GM12878 (cell line): ENCODE data around the gene HIP1. TPM values are rescaled to one million over a fixed set of nuclear protein-coding genes. Genes with fewer than 3 reads are reported as not detected.

Source experiments
- ATAC-seq: fragments of 200-7000 bp; cut with Tn5 transposase; 3 replicates; pipeline ENCODE4 v1.9.1; 2020; ENCODE audit warnings: mild to moderate bottlenecking, moderate library complexity
- BruUV-seq: library from RNA; stranded (reverse); fragments of 400-500 nt; replicated peaks from 2 replicates; lab custom pipeline; 2021; lab: Mats Ljungman, UMichigan
- CTCF ChIA-PET: fragments of 300-600 bp; sonication (Branson Sonifier 250); formaldehyde crosslinking; extraction: SDS; loops from one replicate; lab custom pipeline; 2021; ENCODE audit warnings: inconsistent platforms; lab: Yijun Ruan, JAX
- POLR2A ChIA-PET: fragments of 350-600 bp; formaldehyde crosslinking; extraction: SDS; loops from one replicate; lab custom pipeline; 2021; ENCODE audit warnings: inconsistent platforms; lab: Charles Lee
- RAD21 ChIA-PET: fragments of 300-600 bp; sonication (Branson Sonifier 250); formaldehyde crosslinking; loops from one replicate; lab custom pipeline; 2023; ENCODE audit warnings: antibody characterized with exemption; ENCODE audit not compliant: unreplicated experiment; lab: Charles Lee
- SMC1A ChIA-PET: fragments of 300-600 bp; sonication (Branson Sonifier 250); formaldehyde crosslinking; loops from one replicate; lab custom pipeline; 2023; ENCODE audit not compliant: unreplicated experiment, uncharacterized antibody; lab: Charles Lee
- DNase-seq: peaks from one replicate; pipeline ENCODE4 v3.0.0-alpha.2; 2011; ENCODE audit warnings: low read depth, low spot score
- FAIRE-seq: peaks from 3 replicates; lab custom pipeline; 2011; peaks lifted over from hg19 to GRCh38; lab: Jason Lieb, UNC
- H2AFZ ChIP-seq: 2 replicates; pipeline ENCODE4 v1.6.0; 2011; ENCODE audit warnings: low read depth, low read length, control low read depth; ENCODE audit not compliant: control insufficient read depth
- H3K27ac ChIP-seq: 2 replicates; pipeline ENCODE4 v1.5.1; 2011; ENCODE audit warnings: control low read depth; ENCODE audit not compliant: control insufficient read depth, insufficient read depth
- H3K27me3 ChIP-seq, 2 experiments: replicated peaks in 1 of 2; 2 replicates each; pipeline versions ENCODE4 v1.6.0 to v1.6.1; 2011; ENCODE audit warnings: low read length in 1 of 2; ENCODE audit not compliant: control insufficient read depth in 2 of 2, insufficient read depth in 2 of 2
- H3K36me3 ChIP-seq, 2 experiments: 2 replicates each; pipeline ENCODE4 v1.5.1; 2011; ENCODE audit warnings: low read length in 1 of 2; ENCODE audit not compliant: control insufficient read depth in 2 of 2, insufficient read depth in 2 of 2
- H3K4me1 ChIP-seq: 2 replicates; pipeline ENCODE4 v1.6.1; 2011; ENCODE audit warnings: mild to moderate bottlenecking, low read length, moderate library complexity, mixed read lengths; ENCODE audit not compliant: control insufficient read depth, insufficient read depth
- H3K4me2 ChIP-seq: 2 replicates; pipeline ENCODE4 v1.6.0; 2011; ENCODE audit warnings: control low read depth; ENCODE audit not compliant: control insufficient read depth, insufficient read depth
- H3K4me3 ChIP-seq: fragments of 200-600 bp; sonication (generic); 2 replicates; pipeline ENCODE4 v1.5.1; 2016
- H3K79me2 ChIP-seq: 2 replicates; pipeline ENCODE4 v1.6.0; 2011; ENCODE audit warnings: low read length; ENCODE audit not compliant: control insufficient read depth, insufficient read depth
- H3K9ac ChIP-seq: 2 replicates; pipeline ENCODE4 v1.8.0; 2011; ENCODE audit warnings: low read length, control low read depth, mixed read lengths; ENCODE audit not compliant: control insufficient read depth, insufficient read depth
- H3K9me3 ChIP-seq: replicated peaks from 3 replicates; pipeline ENCODE4 v1.5.1; 2011; ENCODE audit warnings: mild to moderate bottlenecking, low read length; ENCODE audit not compliant: control insufficient read depth, insufficient read depth
- H4K20me1 ChIP-seq: 2 replicates; pipeline ENCODE4 v1.6.0; 2011; ENCODE audit not compliant: control insufficient read depth, insufficient read depth
- ASH2L ChIP-seq: fragments of 300-600, 200-600 bp; sonication (generic); IDR thresholded peaks from 2 replicates; pipeline ENCODE4 v1.6.1; 2017; ENCODE audit warnings: low read depth, mild to moderate bottlenecking, borderline replicate concordance
- CREB1 ChIP-seq: IDR thresholded peaks from 2 replicates; pipeline ENCODE4 v1.6.1; 2012; ENCODE audit warnings: low read depth, mild to moderate bottlenecking, inconsistent platforms
- CREM ChIP-seq: IDR thresholded peaks from 2 replicates; pipeline ENCODE4 v1.6.1; 2014; ENCODE audit warnings: antibody characterized with exemption, low read depth
- DPF2 ChIP-seq: fragments of 450-650 bp; IDR thresholded peaks from 2 replicates; pipeline ENCODE4 v1.6.1; 2017; ENCODE audit warnings: mild to moderate bottlenecking
- GABPA ChIP-seq: IDR thresholded peaks from 2 replicates; pipeline ENCODE4 v1.6.1; 2014; ENCODE audit warnings: antibody characterized with exemption, low read depth, mild to moderate bottlenecking, inconsistent platforms
- MTA2 ChIP-seq: fragments of 450-650 bp; IDR thresholded peaks from 2 replicates; pipeline ENCODE4 v1.6.1; 2016; ENCODE audit warnings: low read depth, mild to moderate bottlenecking, moderate library complexity
- YY1 ChIP-seq: IDR thresholded peaks from 2 replicates; pipeline ENCODE4 v1.6.1; 2011; ENCODE audit warnings: low read depth, mild to moderate bottlenecking, low read length
- ZNF217 ChIP-seq: fragments of 450-650 bp; IDR thresholded peaks from 2 replicates; pipeline ENCODE4 v1.6.1; 2017; ENCODE audit warnings: antibody characterized with exemption, mild to moderate bottlenecking
- ZSCAN29 ChIP-seq: fragments of 450-650 bp; IDR thresholded peaks from 2 replicates; pipeline ENCODE4 v1.6.1; 2017; ENCODE audit warnings: mild to moderate bottlenecking, moderate library complexity
- ZZZ3 ChIP-seq: IDR thresholded peaks from 2 replicates; pipeline ENCODE4 v1.6.1; 2011; ENCODE audit warnings: low read depth; ENCODE audit not compliant: control insufficient read depth, insufficient read length
- WGBS: methylation state at CpG from one replicate; pipeline ENCODE4 v1.1.6; 2016; ENCODE audit warnings: low lambda C conversion rate; ENCODE audit not compliant: insufficient replicate concordance, insufficient coverage; ENCODE audit errors: missing lambda C conversion rate; 5-methylcytosine and 5-hydroxymethylcytosine counted together
- in situ Hi-C: fragments of 300-500 bp; cut with MboI; formaldehyde crosslinking; loops from 9 replicates; pipeline ENCODE4 v1.14.3; 2018; ENCODE audit warnings: mixed read lengths
- intact Hi-C: fragments of 100-400 bp; cut with micrococcal nuclease; formaldehyde crosslinking; loops from one replicate; pipeline ENCODE4 v1.14.2; 2022; ENCODE audit not compliant: unreplicated experiment
- polyA plus RNA-seq, 11 experiments: library from polyadenylated mRNA; depleted of rRNA in 4 of 11; unstranded in 6 of 11; stranded (reverse) in 5 of 11; fragments of >200 nt; fragmentation: Nextera tagmentation in 4 of 11; fragmentation: Illumina TruSeq in 1 of 11; extraction: Ambion mirVana in 4 of 11; extraction: Trizol in 1 of 11; gene quantifications; 1 replicate in 1 of 11; 2 replicates in 10 of 11; pipeline versions ENCODE4 v1.2.1 to v1.2.3, GENCODE V29; 2011 to 2016; ENCODE audit warnings: inconsistent platforms in 2 of 11, missing spikeins in 2 of 11, low read depth in 1 of 11
- total RNA-seq, 4 experiments: library from RNA; depleted of rRNA in 3 of 4; stranded (reverse); fragments of >200 nt in 3 of 4; fragmentation: Illumina TruSeq in 1 of 4; extraction: Trizol in 1 of 4; gene quantifications; 2 replicates each; pipeline versions ENCODE4 v1.2.1 to v1.2.3, GENCODE V29; 2013 to 2021
- TF ChIP-seq, protein P1 (sequence below): fragments of 450-650 bp; IDR thresholded peaks from 2 replicates; pipeline ENCODE4 v1.6.1; 2017; ENCODE audit warnings: antibody characterized with exemption, mild to moderate bottlenecking, moderate library complexity
- TF ChIP-seq, protein P2 (sequence below): IDR thresholded peaks from 2 replicates; pipeline ENCODE4 v1.6.1; 2012; ENCODE audit warnings: low read depth, low read length, improper control_type of control experiment
- TF ChIP-seq, protein P3 (sequence below): fragments of 450-650 bp; IDR thresholded peaks from 2 replicates; pipeline ENCODE4 v1.6.1; 2014; ENCODE audit warnings: mild to moderate bottlenecking
- TF ChIP-seq, protein P4 (sequence below): fragments of 450-650 bp; IDR thresholded peaks from 2 replicates; pipeline ENCODE4 v1.6.1; 2017; ENCODE audit warnings: low read depth, mild to moderate bottlenecking, moderate library complexity

The HIP1 gene
- total and polyA plus RNA-seq, 10 of the 15 experiments (the other 5 are each of a cell fraction or from before 2014, with no cell fraction given), result 1.2 to 9.7 (median 3.2) TPM

DNA sequence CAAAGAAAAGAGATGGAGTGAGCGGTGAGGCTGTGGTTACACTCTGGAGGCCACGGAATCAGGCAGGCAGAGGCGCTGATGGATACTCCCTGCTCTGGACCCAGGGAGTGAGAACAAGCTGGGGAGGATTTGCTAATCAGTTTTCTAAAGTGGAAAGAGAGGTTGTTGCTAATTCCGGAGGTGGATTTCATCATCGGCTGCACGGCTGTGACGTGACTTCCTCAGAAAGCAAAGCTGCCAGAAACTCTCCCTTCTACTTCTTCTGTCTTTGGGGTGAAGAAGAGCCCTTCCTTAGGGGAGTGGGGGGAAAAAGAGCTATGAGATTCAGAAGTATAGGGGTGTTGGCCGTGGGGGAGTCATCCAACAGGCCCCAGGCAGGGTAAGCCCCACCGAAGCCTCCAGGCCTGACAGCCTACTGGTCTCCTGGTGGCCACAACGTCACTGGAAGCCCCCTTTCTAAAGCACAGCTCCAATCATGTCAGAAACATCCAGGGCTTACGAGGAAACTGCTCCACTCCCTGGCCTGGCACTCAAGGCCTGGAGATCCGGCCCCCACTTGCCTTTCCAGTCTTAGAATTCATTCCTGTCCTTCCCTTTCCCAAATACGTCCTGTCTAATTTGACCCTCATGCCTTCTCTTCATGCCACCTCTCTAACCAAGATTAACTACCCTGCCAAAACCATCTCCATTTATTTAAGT lies 114.5 kb downstream of the HIP1 start:
- Histone ChIP-seq H3K36me3 (no peaks in the 10 kb centered on the region), H2AFZ (no peak overlapping the region; the same call in 1 of the 2 replicates), H3K27me3 (no peaks in the 10 kb centered on the region), H3K4me1 (peaks cover 8% of the 10 kb centered on the region), H3K4me3 (no peak overlapping the region), H3K79me2 (no peaks in the 10 kb centered on the region), H4K20me1 (no peaks in the 10 kb centered on the region), H3K9ac (no peak overlapping the region), H3K27ac (no peak overlapping the region), H3K9me3 (peaks cover 5% of the 10 kb centered on the region; the same call in 2 of the 3 replicates), H3K4me2 (no peak overlapping the region)
- no peak for FAIRE-seq
- in situ Hi-C loops (no loop called here), intact Hi-C loops (no loop called here)
- SMC1A ChIA-PET, result interaction anchor here (0.6 kb wide), 1 partner anchor 22 kb away, joined by 3 read pairs; no protein-coding TSS in a partner anchor
- CTCF ChIA-PET, result no interaction called here
- BruUV-seq, result no TSS peak
- TF ChIP-seq, protein P1, sequence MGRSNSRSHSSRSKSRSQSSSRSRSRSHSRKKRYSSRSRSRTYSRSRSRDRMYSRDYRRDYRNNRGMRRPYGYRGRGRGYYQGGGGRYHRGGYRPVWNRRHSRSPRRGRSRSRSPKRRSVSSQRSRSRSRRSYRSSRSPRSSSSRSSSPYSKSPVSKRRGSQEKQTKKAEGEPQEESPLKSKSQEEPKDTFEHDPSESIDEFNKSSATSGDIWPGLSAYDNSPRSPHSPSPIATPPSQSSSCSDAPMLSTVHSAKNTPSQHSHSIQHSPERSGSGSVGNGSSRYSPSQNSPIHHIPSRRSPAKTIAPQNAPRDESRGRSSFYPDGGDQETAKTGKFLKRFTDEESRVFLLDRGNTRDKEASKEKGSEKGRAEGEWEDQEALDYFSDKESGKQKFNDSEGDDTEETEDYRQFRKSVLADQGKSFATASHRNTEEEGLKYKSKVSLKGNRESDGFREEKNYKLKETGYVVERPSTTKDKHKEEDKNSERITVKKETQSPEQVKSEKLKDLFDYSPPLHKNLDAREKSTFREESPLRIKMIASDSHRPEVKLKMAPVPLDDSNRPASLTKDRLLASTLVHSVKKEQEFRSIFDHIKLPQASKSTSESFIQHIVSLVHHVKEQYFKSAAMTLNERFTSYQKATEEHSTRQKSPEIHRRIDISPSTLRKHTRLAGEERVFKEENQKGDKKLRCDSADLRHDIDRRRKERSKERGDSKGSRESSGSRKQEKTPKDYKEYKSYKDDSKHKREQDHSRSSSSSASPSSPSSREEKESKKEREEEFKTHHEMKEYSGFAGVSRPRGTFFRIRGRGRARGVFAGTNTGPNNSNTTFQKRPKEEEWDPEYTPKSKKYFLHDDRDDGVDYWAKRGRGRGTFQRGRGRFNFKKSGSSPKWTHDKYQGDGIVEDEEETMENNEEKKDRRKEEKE, result no peak
- no peak for TF ChIP-seq ZNF217
- TF ChIP-seq, protein P2, sequence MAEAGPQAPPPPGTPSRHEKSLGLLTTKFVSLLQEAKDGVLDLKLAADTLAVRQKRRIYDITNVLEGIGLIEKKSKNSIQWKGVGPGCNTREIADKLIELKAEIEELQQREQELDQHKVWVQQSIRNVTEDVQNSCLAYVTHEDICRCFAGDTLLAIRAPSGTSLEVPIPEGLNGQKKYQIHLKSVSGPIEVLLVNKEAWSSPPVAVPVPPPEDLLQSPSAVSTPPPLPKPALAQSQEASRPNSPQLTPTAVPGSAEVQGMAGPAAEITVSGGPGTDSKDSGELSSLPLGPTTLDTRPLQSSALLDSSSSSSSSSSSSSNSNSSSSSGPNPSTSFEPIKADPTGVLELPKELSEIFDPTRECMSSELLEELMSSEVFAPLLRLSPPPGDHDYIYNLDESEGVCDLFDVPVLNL, result no peak
- no peak for TF ChIP-seq YY1
- TF ChIP-seq CREB1, result peak; percentile 80
- no peak for TF ChIP-seq MTA2
- TF ChIP-seq ZSCAN29, result no peak
- TF ChIP-seq ASH2L, result no peak
- peak; percentile 45; the same call in 1 of the 2 replicates for TF ChIP-seq GABPA
- no peak for TF ChIP-seq DPF2
- TF ChIP-seq CREM, result peak; percentile 50; the same call in 1 of the 2 replicates
- no peak for TF ChIP-seq ZZZ3
- TF ChIP-seq, protein P3, sequence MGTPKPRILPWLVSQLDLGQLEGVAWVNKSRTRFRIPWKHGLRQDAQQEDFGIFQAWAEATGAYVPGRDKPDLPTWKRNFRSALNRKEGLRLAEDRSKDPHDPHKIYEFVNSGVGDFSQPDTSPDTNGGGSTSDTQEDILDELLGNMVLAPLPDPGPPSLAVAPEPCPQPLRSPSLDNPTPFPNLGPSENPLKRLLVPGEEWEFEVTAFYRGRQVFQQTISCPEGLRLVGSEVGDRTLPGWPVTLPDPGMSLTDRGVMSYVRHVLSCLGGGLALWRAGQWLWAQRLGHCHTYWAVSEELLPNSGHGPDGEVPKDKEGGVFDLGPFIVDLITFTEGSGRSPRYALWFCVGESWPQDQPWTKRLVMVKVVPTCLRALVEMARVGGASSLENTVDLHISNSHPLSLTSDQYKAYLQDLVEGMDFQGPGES, result no peak
- TF ChIP-seq, protein P4, sequence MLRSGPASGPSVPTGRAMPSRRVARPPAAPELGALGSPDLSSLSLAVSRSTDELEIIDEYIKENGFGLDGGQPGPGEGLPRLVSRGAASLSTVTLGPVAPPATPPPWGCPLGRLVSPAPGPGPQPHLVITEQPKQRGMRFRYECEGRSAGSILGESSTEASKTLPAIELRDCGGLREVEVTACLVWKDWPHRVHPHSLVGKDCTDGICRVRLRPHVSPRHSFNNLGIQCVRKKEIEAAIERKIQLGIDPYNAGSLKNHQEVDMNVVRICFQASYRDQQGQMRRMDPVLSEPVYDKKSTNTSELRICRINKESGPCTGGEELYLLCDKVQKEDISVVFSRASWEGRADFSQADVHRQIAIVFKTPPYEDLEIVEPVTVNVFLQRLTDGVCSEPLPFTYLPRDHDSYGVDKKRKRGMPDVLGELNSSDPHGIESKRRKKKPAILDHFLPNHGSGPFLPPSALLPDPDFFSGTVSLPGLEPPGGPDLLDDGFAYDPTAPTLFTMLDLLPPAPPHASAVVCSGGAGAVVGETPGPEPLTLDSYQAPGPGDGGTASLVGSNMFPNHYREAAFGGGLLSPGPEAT, result no peak
- WGBS, result 67% methylated on average over 13 of the region's 13 CpGs
- RAD21 ChIA-PET, result no interaction called here
- no peak for DNase-seq
- POLR2A ChIA-PET, result no interaction called here
- ATAC-seq, result no peak
